GM18505 (cell line): ENCODE measurements around the gene NCK1.
A peak's percentile ranks its signal among the peaks of the same experiment; 100 is the strongest.

Source experiments
- ATAC-seq: cut with Tn5 transposase; IDR thresholded peaks from one replicate; pipeline ENCODE4 v1.9.1; 2021; ENCODE audit not compliant: unreplicated experiment
- POLR2A ChIP-seq: IDR thresholded peaks from 4 replicates; pipeline ENCODE4 v1.6.1; 2011; ENCODE audit warnings: borderline replicate concordance; ENCODE audit not compliant: insufficient read depth, insufficient read length; ENCODE audit errors: extremely low read depth

Gene NCK1

GRCh38 chr3:136861890-136862616 is at the start of gene NCK1:
TSS of gene NCK1 (plus strand) at chr3:136862208. CDS start at chr3:136928002, 65,794 bp downstream.
- peak; percentile 93 for TF ChIP-seq POLR2A
- ATAC-seq = peak; percentile 97

- no peak for TF ChIP-seq POLR2A
- ATAC-seq = no peak
These were observed 44.6 kb upstream of the NCK1 start for GRCh38 chr3:136817448-136817847.

- no peak for ATAC-seq
- no peak for TF ChIP-seq POLR2A
These were observed 43.7 kb upstream of the NCK1 start for GRCh38 chr3:136818191-136818768.

- no peak for TF ChIP-seq POLR2A
- no peak for ATAC-seq
These were observed 43.1 kb upstream of the NCK1 start, which contains the start of gene SLC35G2 for GRCh38 chr3:136818769-136819391. TSS of gene SLC35G2 (plus strand) at chr3:136819126. CDS start at chr3:136854461, 35,335 bp downstream.

- TF ChIP-seq POLR2A = no peak
- ATAC-seq = no peak
These were observed 42.6 kb upstream of the NCK1 start for GRCh38 chr3:136819392-136819730.

- TF ChIP-seq POLR2A = no peak
- no peak for ATAC-seq
These were observed 42.0 kb upstream of the NCK1 start for GRCh38 chr3:136819731-136820679.

- TF ChIP-seq POLR2A = no peak
- ATAC-seq = no peak
These were observed 30.5 kb upstream of the NCK1 start for GRCh38 chr3:136831461-136831860.

GRCh38 chr3:136835089-136835812 is 26.8 kb upstream of the NCK1 start:
- no peak for TF ChIP-seq POLR2A
- ATAC-seq = no peak

GRCh38 chr3:136835813-136836510 is 26.0 kb upstream of the NCK1 start:
- ATAC-seq = no peak
- TF ChIP-seq POLR2A = no peak

- no peak for ATAC-seq
- TF ChIP-seq POLR2A = no peak
These were observed 25.4 kb upstream of the NCK1 start for GRCh38 chr3:136836511-136837156.
